ENCODE results near the gene SPTBN5.

The SPTBN5 gene

GRCh38 chr15:41804916-41805666 is 88.8 kb downstream of the SPTBN5 start:
- no peak for DNase-seq (ENCODE audit: low read depth in 3 of 3)

DNA sequence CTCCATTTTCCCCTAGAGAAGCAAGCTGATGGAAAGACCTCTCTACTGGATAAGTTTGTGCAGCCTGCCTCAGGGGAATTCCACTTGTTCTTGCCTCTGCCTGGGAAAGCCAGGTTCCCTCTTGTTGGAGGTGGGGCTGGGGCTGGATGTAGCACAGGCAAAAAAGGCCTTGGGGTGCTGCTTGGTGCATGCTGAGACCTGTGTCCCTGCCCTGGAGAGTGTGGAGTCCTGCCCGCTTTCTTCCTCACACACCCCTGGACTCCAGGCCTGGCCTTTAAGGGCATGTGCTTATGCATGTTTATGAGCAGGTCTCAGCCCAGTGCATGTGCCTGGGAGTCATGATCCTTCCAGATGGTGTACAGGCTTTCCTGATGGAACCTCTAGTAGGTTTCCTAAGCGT is 89.5 kb downstream of the SPTBN5 start:
- no peak for DNase-seq (ENCODE audit: low read depth in 3 of 3)

- no peak for DNase-seq (ENCODE audit: low read depth in 3 of 3)
Measured at GRCh38 chr15:41801850-41802455, 91.9 kb downstream of the SPTBN5 start.

GRCh38 chr15:41801185-41801584 is 92.7 kb downstream of the SPTBN5 start:
- DNase-seq (ENCODE audit: low read depth in 3 of 3) = no peak

GRCh38 chr15:41799488-41799805 is 94.4 kb downstream of the SPTBN5 start:
- no peak for DNase-seq (ENCODE audit: low read depth in 3 of 3)

- DNase-seq (ENCODE audit: low read depth in 3 of 3) = no peak
Measured at GRCh38 chr15:41798607-41799487, 95.0 kb downstream of the SPTBN5 start.
